GM04504 (cell line): ENCODE data around the gene CELF5.

Source experiments
- DNase-seq: peaks from one replicate; pipeline ENCODE4 v3.0.0-alpha.2; 2012; ENCODE audit warnings: low read depth

Gene CELF5

DNA sequence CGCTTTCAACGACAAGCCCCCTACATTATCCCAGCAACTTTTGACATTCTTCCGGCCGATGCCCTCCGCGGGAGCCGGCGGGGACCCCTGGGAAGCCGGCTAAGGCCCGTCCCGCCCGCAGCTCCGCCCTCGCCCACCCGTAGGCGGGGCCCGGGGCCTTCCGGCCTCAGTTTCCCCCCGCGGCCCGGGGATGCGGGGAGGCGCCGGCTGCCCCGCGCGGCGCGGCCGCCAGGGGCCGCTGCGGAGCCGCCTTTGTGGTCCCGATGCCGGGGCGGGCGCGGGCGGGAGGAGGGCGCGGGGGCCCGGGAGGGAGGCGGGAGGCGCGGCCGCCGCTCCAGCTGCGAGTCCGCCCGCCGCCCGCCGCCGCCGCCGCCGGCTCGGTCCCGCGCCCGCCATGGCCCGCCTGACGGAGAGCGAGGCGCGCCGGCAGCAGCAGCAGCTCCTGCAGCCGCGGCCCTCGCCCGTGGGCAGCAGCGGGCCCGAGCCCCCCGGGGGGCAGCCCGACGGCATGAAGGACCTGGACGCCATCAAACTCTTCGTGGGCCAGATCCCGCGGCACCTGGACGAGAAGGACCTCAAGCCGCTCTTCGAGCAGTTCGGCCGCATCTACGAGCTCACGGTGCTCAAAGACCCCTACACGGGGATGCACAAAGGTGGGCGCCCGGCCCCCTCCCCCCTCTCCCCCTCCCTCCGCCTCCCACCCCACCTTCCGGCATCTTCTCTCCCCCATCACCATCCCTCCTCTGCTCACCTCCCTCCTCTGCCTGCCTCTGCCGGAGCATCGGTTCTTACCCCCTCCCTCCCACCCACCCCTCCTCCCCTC is at the start of gene CELF5:
Gene CELF5, plus strand, starts transcription at position 316 of the 823 bp plus-strand sequence. Its CDS starts 79 bp downstream, at position 395.
- DNase-seq = no peak

DNA sequence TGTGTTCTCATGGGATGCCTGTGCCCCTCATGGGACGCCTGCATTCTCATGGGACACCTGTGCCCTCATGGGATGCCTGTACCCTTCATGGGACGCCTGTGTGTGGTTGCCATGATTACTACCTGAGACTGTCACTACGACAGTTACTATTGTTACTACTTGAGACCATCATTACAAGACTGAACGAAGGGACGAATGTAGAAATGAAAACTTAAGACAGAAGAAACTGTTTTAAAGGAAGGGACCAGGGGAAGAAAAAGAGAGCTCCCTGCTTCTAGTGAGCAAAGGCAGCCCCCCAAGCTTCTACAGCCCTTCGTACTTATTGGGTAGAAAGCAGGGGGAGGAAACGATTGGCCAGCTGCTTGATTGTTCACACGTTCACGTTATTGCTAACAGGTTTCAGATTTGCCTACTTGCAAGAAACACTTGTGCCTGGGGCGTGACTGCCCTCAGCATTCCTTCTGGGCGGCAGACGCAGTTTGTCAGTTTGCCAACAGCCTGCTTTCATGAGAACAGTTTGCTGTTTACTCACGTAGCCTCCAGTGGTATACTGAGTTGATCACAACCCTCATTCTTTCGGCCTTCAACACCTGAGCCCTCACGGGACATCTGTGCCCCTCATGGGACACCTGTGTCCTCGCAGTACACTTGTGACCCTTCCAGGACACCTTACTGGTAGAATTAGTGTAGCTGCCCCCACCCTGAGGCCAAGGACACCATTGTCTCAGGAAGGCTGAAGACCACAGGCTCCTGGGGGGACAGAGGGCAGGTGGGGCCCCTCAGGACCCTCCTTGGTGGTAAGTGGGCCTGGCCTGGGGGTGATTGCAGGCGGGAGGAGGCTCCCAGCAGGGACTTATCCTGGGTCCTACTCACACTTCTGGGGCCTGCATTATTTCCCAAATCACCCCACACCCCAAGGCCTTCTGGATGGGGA is 48.4 kb upstream of the CELF5 start:
- peak; percentile 62 for DNase-seq

DNA sequence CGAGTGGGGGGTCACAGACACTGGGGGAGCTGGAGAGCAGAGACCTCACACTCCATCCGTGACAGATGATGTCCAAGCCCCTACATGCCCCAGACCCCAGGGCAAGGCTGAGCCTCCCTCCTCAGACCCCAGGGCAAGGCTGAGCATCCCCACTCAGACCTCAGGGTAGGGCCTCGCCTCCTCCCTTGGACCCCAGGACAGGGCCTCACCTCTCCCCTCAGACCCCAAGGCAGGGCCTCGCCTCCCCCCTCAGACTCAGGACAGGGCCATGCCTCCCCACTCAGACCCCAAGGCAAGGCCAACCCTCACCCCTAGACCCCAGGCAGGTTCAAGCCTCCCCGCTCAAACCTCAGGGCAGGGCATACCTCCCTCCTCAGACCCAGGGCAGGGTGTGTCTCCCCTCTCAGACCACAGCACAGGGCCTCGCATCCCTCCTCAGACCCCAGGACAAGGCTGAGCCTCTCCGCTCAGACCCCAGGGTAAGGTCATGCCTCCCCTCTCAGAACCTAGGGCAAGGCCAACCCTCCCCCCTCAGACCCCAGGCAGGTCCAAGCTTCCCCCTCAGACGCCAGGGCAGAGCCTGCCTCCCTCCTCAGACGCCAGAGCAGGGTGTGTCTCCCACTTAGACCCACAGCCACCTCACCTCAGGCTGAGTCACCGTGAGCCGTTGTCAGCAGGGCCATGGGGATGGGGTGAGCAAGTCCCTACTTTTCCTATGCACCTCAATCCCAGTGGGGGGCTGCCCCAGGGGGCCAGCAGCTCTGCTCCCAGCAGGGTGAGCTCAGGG is 47.6 kb upstream of the CELF5 start:
- peak; percentile 39 for DNase-seq

DNA sequence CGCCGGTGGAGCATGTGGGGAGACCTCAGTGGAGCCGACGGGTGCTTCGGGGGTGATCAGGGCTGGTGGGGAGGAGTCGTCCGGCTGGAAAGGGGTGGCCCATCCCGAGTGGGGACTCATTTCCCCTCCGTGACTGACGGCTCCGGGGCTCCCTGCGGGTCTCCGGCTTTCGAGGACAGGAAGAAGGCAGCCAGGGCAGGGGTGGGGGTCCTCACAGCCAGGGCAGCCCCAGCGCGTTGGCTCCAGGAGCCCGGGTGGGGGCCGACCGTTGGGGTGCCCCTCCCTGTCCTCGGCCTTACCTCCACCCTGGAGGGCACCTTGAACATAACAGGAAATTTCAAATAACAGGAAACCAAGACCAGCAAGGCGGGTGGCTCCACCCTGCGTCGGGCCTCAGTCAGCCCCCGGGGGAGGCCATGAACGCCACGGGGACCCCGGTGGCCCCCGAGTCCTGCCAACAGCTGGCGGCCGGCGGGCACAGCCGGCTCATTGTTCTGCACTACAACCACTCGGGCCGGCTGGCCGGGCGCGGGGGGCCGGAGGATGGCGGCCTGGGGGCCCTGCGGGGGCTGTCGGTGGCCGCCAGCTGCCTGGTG is 46.0 kb upstream of the CELF5 start, which contains the start of gene S1PR4:
Gene S1PR4, plus strand, starts transcription at position 393 of the 596 bp plus-strand sequence. Its CDS starts 24 bp downstream, at position 417.
- DNase-seq = no peak

DNA sequence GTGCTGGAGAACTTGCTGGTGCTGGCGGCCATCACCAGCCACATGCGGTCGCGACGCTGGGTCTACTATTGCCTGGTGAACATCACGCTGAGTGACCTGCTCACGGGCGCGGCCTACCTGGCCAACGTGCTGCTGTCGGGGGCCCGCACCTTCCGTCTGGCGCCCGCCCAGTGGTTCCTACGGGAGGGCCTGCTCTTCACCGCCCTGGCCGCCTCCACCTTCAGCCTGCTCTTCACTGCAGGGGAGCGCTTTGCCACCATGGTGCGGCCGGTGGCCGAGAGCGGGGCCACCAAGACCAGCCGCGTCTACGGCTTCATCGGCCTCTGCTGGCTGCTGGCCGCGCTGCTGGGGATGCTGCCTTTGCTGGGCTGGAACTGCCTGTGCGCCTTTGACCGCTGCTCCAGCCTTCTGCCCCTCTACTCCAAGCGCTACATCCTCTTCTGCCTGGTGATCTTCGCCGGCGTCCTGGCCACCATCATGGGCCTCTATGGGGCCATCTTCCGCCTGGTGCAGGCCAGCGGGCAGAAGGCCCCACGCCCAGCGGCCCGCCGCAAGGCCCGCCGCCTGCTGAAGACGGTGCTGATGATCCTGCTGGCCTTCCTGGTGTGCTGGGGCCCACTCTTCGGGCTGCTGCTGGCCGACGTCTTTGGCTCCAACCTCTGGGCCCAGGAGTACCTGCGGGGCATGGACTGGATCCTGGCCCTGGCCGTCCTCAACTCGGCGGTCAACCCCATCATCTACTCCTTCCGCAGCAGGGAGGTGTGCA is 45.3 kb upstream of the CELF5 start:
- DNase-seq = no peak

DNA sequence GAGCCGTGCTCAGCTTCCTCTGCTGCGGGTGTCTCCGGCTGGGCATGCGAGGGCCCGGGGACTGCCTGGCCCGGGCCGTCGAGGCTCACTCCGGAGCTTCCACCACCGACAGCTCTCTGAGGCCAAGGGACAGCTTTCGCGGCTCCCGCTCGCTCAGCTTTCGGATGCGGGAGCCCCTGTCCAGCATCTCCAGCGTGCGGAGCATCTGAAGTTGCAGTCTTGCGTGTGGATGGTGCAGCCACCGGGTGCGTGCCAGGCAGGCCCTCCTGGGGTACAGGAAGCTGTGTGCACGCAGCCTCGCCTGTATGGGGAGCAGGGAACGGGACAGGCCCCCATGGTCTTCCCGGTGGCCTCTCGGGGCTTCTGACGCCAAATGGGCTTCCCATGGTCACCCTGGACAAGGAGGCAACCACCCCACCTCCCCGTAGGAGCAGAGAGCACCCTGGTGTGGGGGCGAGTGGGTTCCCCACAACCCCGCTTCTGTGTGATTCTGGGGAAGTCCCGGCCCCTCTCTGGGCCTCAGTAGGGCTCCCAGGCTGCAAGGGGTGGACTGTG is 44.6 kb upstream of the CELF5 start:
- no peak for DNase-seq

DNA sequence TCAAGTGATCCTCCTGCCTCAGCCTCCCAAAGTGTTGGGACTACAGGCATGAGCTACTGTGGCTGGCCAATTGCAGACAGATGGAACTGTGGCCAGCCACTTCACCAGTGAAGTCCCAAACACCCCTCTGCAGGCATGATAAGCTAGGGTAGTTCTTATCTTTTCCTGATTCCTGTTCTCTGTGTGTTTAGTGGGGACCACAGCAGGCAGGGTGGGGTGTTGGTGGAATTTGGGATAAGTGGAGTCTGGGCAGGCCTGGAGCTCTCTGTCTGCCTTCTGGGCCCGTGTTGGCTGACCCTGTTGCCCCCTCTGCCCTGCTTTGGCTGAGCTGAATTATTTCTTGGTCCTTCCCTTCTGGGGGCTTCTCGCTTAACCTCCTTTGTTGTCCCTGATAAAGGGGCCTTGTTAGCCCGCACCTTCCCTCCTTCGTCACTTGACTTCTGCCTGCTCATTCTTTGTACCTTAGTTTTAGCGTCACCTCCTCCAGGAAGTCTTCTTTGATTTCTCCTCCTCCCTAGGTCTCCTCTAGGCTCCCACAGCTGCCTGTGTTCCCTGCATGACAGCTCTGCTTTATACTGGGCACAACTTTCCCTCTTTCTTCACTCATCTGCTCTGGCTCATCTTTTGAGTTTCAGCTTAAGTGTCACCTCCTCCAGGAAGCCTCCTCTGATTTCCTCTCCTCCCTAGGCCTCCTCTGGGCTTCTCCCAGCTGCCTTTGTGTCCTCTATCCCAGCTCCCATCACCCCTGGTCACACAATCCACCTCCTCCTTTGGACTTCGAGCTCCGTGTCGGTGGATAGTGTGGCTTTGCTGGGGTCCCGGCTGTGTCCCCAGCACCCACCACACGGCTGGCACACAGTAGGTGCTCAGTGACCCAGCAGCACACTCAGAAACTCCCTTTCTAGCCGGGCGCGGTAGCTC is 40.5 kb upstream of the CELF5 start:
- DNase-seq = no peak

DNA sequence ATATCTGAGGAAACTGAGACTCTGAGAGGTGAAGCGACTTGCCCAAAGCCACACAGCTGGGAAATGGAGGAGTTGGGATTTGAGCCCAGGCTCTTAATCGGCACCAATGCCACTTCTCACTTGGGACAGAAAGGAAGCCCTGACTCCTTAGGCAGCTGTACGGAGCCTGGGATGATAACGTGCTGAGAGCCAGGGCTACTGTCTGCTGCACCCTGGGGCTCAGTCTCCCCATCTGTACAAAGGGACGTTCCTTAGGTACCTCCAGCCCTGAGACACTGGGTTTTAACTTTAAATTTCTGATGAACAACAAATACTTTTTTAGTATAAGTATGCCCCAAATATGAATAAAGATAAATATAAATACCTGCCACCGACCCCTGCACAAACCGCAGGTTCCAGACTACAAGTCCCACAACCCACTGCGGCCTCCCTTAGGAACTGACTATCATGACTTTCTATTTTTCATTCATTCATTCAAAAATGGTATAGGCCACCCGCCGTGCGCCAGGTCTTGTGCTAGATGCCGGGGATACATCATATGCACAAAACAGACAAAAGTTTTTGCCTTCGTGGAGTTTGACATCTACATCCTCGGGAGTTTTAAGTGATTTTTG is 39.5 kb upstream of the CELF5 start:
- DNase-seq = no peak

DNA sequence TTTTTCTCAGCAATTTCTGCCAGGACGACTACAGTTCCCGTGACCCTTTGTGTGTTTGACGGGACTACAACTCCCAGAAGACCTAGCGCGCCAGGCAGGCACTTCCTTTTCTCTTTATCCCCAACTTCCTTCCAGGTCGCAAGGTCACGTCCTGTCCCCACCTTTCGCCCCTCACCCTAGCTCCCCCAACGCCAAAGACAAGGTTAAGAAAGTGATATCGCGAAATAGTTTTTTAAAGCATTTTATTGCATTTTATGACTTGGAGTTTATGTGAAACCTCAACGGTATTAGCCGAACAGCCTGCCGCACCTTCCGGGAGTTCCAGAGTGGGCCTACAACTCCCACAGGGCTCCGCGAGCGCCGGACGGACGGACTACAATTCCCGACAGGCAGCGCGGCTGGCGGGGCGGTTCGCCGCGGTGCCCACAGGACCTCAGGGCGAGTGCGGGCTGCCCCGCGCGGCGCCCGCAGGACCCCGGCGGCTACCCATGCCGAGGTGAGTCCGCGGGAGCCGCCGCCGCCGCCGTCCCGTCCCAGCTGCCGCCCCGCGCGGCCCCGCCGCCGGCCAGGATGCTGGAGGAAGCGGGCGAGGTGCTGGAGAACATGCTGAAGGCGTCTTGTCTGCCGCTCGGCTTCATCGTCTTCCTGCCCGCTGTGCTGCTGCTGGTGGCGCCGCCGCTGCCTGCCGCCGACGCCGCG is 38.9 kb upstream of the CELF5 start, which contains the start of gene NCLN:
Gene NCLN, plus strand, starts transcription at position 470 of the 699 bp plus-strand sequence. Its CDS starts 101 bp downstream, at position 571.
- DNase-seq = peak; percentile 85

DNA sequence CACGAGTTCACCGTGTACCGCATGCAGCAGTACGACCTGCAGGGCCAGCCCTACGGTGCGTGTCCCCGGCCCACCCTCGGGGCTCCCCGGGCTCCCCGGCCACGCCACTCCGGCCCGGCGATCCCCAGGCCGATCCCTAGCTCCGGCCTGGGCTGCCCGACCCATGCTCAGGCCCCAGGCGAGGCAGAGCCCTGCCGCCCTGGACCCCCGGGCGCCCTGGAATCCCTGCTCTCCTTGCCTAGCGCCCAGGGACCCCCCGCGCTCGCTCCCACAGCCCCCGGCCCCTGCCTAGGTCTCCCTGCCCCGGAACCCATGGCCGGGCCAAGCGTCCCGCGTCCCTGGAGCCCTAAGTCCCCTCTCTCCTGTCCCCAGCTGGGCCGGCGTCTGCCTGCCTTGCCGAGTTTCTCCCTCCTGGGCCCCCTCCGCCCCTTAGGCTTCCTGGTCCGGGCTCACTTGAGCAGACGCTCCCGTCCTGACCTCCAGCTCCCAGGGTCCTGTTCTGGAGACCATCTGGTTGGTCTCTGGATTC is 38.2 kb upstream of the CELF5 start:
- DNase-seq = no peak

DNA sequence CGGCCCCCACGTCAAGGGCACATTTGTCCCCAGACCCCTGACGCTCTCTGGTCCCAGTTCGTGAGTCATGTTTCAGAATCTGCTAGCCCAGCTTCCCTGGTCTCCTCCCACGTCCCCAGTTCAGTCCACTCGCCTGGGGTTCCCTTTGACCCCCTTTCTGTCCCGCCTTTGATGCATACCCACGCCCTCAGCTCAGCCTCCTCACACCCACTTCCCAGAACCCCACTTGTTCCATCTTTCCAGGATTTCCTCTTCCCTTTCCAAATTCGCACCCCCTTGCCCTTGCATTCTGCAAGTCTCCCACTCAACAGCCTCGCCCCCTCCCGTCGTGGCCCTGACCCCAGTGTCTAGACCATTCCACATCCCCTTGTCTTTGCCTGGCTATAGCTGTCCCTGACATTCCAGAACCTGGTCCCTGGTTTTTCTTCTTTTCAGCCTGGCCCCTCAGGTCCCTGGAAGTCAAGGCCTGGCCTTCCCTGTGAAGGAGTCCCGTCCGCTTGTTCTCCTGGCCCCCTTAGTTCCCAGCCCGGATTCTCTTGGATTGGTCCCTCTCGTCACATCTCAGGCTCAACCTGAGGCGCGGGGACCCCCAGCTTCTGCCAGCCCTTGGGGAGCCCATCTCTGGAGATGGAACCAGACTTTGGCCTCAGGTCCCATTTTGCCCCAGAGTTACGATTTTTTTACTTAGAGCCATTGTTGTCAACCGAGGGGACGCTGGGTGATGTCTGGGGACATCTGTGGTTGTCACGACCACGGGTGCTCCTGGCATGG is 37.4 kb upstream of the CELF5 start:
- no peak for DNase-seq

DNA sequence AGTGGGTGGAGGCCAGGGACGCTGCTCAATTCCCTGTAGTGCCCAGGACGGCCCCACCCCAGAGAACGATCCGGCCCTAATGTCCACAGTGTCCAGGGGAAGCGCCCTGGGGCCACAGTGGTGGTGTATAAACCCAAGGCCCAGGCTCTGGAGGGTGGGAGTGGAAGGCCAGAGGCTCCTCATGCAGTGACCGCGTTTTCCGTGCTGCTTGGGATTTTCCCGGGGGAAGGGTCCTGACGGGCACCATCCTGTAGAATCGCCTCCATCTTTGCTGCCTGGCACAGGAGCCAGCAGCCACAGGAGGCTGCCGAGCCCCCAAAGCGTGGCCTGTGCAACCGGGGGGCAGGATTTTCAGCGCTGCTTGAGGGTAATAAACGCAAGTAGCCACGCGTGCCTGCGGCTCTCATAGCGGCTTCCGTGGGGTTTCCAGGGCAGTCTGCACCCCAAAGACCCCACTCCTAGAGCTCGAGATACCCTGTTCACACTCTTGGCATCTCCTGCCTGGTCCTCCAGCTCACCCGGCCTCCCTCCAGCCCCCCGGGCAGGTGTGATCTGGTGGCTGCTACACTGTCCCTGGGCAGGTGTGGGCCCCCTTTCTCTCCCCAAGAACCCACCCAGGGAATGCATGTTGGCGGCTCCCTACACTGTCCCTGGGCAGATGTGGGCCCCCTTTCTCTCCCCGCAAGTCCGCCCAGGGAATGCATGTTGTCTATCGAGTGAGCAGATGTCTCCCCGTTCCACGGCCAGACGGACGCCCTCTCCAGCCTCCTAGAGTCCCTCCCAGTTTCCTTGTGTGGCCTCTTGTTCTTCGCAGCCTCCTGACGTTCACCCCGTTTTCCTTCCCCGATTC is 36.6 kb upstream of the CELF5 start:
- no peak for DNase-seq

DNA sequence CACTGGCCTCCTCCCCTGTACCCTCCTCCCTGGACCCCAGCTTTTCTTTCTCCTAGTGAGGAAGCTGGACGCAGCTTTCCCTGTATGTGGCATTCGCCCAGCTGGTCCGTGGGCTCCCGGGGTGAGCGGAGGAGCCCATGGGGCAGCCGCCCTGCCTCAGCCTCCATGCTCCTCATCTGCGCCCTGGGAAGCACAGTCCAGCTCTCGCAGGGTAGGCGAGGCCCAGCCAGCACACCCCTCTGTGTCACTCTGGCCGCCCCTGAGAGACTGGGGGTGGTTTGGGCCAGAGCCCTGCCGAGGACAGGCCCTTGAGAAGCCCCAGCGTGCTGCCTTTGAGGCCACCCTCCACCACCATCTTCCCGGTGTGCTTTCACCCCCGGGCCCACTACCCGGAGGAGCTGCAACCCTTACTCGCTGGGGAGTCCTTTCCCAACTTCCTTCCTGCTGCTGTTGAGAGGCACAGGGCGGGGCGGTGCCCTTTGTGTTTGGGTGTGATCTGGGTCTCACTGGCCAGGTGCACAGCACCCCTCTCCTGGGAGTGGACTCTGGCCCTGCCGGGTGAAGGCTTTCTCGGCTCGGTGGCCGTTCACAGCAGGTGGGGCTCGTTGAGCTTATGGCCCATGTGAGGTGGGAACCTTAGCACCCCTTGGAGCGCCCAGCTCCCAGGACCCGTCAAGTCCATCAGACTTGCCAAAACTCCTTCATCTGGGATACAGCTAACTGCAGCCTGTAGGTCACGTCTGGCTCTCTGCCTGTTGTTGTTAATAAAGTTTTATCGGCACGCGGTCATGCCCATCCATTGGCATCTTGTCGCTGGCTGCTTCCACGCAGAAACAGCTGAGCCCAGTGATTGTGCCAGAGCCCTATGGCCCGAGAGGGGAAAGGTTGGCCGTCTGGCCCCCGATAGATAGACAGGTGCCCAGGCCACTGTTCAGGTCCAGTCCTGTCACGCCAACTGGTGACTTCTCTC is 35.5 kb upstream of the CELF5 start:
- no peak for DNase-seq

DNA sequence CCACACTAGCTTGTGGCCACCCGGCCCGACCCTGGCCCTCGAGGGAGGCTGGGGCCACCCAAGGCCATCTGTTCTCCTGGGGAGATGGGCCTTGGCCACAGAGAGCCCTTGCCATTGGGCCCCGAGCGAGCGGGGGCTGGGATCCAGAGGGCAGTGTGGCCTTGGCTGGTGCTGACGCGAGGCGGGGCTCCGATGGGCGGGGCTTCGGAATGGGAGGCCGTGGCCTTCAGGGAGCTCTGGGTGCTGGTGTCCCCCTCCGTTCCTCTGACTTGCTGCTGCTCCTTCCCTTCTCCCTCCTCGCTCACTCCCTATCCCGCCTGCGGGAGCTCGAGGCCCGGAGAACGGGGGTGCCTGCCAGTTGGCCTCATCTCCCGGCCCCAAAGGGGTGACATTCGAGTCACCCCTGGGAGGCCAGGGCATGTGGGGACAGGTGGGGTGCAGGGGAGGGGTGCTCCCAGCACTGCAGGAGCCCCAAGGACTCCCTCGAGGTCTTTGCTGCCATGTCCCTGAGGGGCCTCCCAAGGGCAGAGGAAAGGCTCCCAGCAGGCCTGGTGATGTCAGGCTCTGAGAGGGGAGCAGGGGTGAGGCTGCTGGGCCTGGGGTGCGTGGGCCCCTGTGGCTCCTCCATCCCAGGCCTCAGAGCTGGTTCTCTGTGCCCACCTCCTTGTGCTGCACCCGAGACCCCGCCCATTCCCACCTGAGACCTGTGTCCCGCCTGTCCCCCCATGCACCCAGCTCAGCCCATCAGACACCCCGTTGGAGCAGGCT is 34.6 kb upstream of the CELF5 start:
- DNase-seq = no peak
